Lower lobe of right lung (tissue), 2 donors: ENCODE results near the gene SRCAP. TPM values are rescaled to one million over a fixed set of nuclear protein-coding genes. Genes with fewer than 3 reads are reported as not detected.
A peak's percentile ranks its signal among the peaks of the same experiment; 100 is the strongest.

Source experiments
- ATAC-seq, 2 donors: fragments of 200-7000 bp; cut with Tn5 transposase; one replicate each; pipeline ENCODE4 v1.9.1; 2020 to 2022; ENCODE audit warnings: mild to moderate bottlenecking in 2 of 2, moderate library complexity in 2 of 2
- DNase-seq: peaks from one replicate; pipeline ENCODE4 v3.0.0-alpha.2; 2020
- H3K27ac ChIP-seq: fragments of 200-600 bp; one replicate; pipeline ENCODE4 v1.8.0; 2022
- H3K27me3 ChIP-seq: fragments of 200-600 bp; one replicate; pipeline ENCODE4 v1.8.0; 2022; ENCODE audit warnings: low read depth
- H3K36me3 ChIP-seq: fragments of 200-600 bp; one replicate; pipeline ENCODE4 v1.8.0; 2022; ENCODE audit warnings: mild to moderate bottlenecking
- H3K4me1 ChIP-seq: fragments of 200-600 bp; one replicate; pipeline ENCODE4 v1.8.0; 2022
- H3K4me3 ChIP-seq: fragments of 200-600 bp; one replicate; pipeline ENCODE4 v1.8.0; 2022; ENCODE audit warnings: mild to moderate bottlenecking
- H3K9me3 ChIP-seq: fragments of 200-600 bp; one replicate; pipeline ENCODE4 v1.8.0; 2022
- intact Hi-C: fragments of 100-400 bp; cut with DNase I; formaldehyde crosslinking; loops from one replicate; pipeline ENCODE4 v1.11.0; 2022
- total RNA-seq: library from RNA; stranded (reverse); fragmentation: NEBNext Ultra II Directional; extraction: Animal tissue kit (Norgen Biotek cat#: 25700); gene quantifications from one replicate; pipeline ENCODE4 v1.2.1, GENCODE V29; 2021
- TF ChIP-seq, protein P1 (sequence below): fragments of 200-600 bp; IDR thresholded peaks from one replicate; pipeline ENCODE4 v1.8.0; 2022; ENCODE audit warnings: antibody characterized with exemption, mild to moderate bottlenecking
- donor health status: DM: no; HTN: yes; CAD: no; lungs with severe emphysema.

SRCAP gene
- total RNA-seq, 1 donor from 2014 or later = 73.8 TPM

DNA sequence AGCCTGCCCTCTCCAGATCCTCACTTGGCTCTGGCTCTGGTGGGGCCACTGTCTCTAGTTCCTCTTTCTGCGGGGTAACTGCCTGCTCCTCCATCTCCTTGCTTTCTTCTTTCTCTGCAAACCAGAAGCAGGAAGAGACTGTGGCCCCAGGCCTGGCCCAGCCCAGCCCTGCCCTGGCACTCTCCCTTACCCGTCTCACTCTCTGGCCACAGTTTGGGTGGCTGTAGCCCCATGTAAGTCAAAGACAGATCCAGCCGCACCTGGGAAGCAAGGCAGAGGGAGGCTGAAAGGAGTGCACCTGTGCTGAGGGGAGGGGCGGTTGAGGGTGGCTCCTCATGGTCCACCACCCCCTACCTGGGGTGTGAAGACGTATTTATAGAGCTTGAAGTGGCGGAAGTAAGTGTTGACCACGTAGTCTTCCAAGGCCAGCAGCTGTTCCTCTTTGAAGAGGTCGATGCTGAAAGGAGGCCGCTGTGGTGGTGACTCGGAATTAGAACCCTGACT, 60.1 kb downstream of the SRCAP start:
- DNase-seq (no peak), ATAC-seq (no peak)
- no peaks in the 10 kb centered on the region for H3K9me3 ChIP-seq
- peak overlapping the region; percentile 64 for H3K27ac ChIP-seq
- peaks cover 52% of the 10 kb centered on the region for H3K36me3 ChIP-seq
- no peaks in the 10 kb centered on the region for H3K27me3 ChIP-seq
- intact Hi-C loops = no loop called here
- TF ChIP-seq, protein P1, sequence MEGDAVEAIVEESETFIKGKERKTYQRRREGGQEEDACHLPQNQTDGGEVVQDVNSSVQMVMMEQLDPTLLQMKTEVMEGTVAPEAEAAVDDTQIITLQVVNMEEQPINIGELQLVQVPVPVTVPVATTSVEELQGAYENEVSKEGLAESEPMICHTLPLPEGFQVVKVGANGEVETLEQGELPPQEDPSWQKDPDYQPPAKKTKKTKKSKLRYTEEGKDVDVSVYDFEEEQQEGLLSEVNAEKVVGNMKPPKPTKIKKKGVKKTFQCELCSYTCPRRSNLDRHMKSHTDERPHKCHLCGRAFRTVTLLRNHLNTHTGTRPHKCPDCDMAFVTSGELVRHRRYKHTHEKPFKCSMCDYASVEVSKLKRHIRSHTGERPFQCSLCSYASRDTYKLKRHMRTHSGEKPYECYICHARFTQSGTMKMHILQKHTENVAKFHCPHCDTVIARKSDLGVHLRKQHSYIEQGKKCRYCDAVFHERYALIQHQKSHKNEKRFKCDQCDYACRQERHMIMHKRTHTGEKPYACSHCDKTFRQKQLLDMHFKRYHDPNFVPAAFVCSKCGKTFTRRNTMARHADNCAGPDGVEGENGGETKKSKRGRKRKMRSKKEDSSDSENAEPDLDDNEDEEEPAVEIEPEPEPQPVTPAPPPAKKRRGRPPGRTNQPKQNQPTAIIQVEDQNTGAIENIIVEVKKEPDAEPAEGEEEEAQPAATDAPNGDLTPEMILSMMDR = no peak
- no peak overlapping the region for H3K4me3 ChIP-seq
- peaks cover 25% of the 10 kb centered on the region for H3K4me1 ChIP-seq

DNA sequence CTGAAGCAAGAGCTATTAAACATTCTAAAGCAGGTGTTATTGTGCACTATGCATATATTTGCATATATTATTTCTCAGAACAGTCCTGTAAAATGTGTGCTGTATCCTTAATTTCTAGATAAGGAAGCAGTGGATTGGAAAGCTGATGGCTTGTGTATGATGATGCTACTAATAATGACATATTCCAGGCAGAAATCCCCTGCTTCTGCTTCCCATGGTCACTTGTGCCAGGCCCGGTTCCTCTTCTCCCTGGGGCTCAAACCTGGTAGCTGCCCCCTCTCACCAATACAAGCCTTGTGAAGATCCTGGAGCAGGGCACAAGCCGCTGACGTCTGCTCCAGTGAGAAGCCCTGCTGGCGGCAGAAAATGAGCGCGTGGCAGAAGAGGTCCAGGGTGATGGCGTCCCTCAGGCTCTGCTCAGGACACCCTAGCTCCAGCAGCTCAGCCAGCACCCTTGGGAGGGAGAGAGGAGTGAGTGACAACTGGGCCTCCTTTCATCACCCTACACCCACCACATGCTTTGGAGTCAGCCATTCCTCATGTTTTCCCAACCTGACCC, 61.1 kb downstream of the SRCAP start:
- H3K4me3 ChIP-seq = no peak overlapping the region
- intact Hi-C loops = no loop called here
- H3K4me1 ChIP-seq = peaks cover 27% of the 10 kb centered on the region
- no peaks in the 10 kb centered on the region for H3K9me3 ChIP-seq
- DNase-seq = no peak
- TF ChIP-seq, protein P1 = no peak
- no peaks in the 10 kb centered on the region for H3K27me3 ChIP-seq
- no peak overlapping the region for H3K27ac ChIP-seq
- no peak for ATAC-seq
- H3K36me3 ChIP-seq = peaks cover 52% of the 10 kb centered on the region

DNA sequence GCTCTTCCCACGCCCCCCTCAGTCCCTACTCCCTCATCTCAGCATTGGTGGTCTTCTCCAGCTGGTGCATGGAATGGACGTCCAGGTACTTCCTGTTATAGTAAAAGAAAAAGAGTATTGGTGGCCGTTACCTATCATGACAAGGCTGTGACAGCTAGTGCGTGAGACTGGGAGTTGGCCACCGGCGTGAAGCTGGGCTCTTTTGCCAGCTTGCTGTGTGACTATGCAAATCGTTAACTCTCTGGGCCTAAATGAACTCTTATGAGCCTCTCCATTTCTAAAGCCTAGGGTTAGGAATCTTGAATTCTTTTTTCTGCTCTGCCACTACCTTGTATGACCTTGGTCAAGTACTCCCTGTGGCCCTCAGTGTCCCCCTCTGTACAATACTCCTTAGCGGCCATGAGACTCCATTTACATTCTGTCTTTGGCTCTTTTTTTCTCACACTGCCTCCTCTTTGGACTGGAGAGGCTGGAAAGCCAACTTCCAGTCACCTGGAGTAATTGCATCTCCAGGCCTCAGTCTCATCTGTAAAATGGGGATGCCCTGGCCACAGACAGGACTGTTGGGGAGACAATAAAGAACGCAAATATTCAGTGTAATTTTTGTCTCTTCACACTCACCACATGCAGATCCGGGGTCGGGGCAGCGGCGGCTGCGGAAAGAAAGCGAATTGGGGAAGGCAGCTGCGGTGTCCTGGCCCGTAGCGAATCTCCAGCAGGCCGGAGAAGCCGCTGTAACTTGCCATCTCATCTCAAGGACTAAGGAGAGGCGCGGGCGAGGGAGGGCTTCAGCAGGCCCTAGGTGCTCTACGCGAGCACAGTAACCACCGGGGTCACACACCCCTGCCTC, 61.8 kb downstream of the SRCAP start:
- ATAC-seq = no peak
- Histone ChIP-seq H3K4me3 (peak overlapping the region; percentile 79), H3K9me3 (no peaks in the 10 kb centered on the region), H3K27ac (peak overlapping the region; percentile 88), H3K36me3 (peaks cover 52% of the 10 kb centered on the region), H3K4me1 (peaks cover 27% of the 10 kb centered on the region), H3K27me3 (no peaks in the 10 kb centered on the region)
- no peak for DNase-seq
- intact Hi-C loops = no loop called here
- TF ChIP-seq, protein P1 = no peak

DNA sequence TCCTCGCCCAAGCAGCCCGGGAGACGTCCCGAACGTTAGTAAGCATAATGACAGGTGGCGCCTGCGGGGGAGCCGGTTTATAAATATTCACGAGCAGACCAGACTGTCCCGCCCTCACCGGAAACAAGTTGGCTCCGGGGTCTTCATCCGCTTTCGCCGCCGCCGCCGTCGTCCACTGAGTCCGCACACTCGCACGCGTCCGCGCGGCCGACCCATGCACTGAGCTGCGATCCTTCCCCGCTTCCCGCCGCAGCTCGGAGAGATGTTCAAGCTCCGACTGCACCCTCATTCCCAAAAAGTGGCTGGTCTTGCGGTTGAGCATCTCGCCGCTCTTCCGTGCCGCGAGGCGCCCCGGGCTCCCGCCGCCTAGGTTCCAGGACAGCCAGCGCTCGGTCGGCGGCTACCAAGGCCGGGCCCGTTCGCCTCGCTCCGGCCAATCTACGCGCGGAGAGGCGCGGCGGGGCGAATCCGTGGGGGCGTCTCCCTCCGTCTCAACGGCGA, 62.5 kb downstream of the SRCAP start:
- H3K27ac ChIP-seq = peak overlapping the region; percentile 88
- no peak for DNase-seq

More for the DNA sequence above, 62.5 kb downstream of the SRCAP start:
- H3K4me3 ChIP-seq = peak overlapping the region; percentile 79
- peaks cover 52% of the 10 kb centered on the region for H3K36me3 ChIP-seq
- peaks cover 27% of the 10 kb centered on the region for H3K4me1 ChIP-seq
- intact Hi-C loops = no loop called here
- ATAC-seq = peak; percentile 52 to 57
- H3K27me3 ChIP-seq = no peaks in the 10 kb centered on the region
- TF ChIP-seq, protein P1 = no peak
- H3K9me3 ChIP-seq = no peaks in the 10 kb centered on the region
